ENCODE data around the gene NDUFC2.

GRCh38 chr11:78050964-78051831 is 28.5 kb downstream of the NDUFC2 start:
- no peak for TF ChIP-seq CHD2 (IDR thresholded peaks at IDR 0.05; ENCODE audit: low read length)
- no peak for TF ChIP-seq POLR2AphosphoS5 (IDR thresholded peaks at IDR 0.05; ENCODE audit: low read depth, low read length)
- no peak for TF ChIP-seq SUZ12 (IDR thresholded peaks at IDR 0.05; ENCODE audit: low read length)
- no peak for TF ChIP-seq CREB1 (IDR thresholded peaks at IDR 0.05)
- TF ChIP-seq KDM5A (IDR thresholded peaks at IDR 0.05; ENCODE audit: low read length): no peak
- TF ChIP-seq RAD21 (IDR thresholded peaks at IDR 0.05 in 1 of 2, conservative IDR thresholded peaks at IDR 0.05 in 1 of 2; ENCODE audit: low read depth in 2 of 2, low read length in 2 of 2): no peak
- no peak for TF ChIP-seq ATF2 (IDR thresholded peaks at IDR 0.05; ENCODE audit: low read length)
- TF ChIP-seq NRF1 (IDR thresholded peaks at IDR 0.05; ENCODE audit: low read depth, low read length): no peak
- no peak for TF ChIP-seq SIN3A (conservative IDR thresholded peaks at IDR 0.05 in 1 of 2, IDR thresholded peaks at IDR 0.05 in 1 of 2; ENCODE audit: low read depth in 1 of 2, low read length in 2 of 2)
- no peak for TF ChIP-seq SP4 (IDR thresholded peaks at IDR 0.05; ENCODE audit: low read length)
- TF ChIP-seq BCL11A (IDR thresholded peaks at IDR 0.05; ENCODE audit: low read depth in 2 of 2, low read length in 2 of 2): no peak
- no peak for TF ChIP-seq EP300 (IDR thresholded peaks at IDR 0.05; ENCODE audit: borderline replicate concordance in 1 of 2, low read depth in 2 of 2, low read length in 2 of 2)
- no peak for TF ChIP-seq EGR1 (IDR thresholded peaks at IDR 0.05; ENCODE audit: borderline replicate concordance, low read depth, low read length)

Measured in H1 (cell line).